GM21515 (cell line): ENCODE measurements around the gene DOCK1.

Source experiments
- ATAC-seq: cut with Tn5 transposase; IDR thresholded peaks from one replicate; pipeline ENCODE4 v1.9.1; 2021; ENCODE audit not compliant: unreplicated experiment

Gene DOCK1

GRCh38 chr10:127196282-127197153 lies 291.3 kb downstream of the DOCK1 start, which contains the start of gene INSYN2A:
Gene INSYN2A, minus strand, starts transcription at chr10:127196591. Its CDS starts 20,196 bp downstream, at chr10:127176395.
- no peak for ATAC-seq

GRCh38 chr10:127197154-127197432 lies 291.9 kb downstream of the DOCK1 start:
- ATAC-seq = no peak

GRCh38 chr10:127198307-127198706 lies 293.1 kb downstream of the DOCK1 start:
- ATAC-seq = no peak

GRCh38 chr10:127198721-127199120 lies 293.5 kb downstream of the DOCK1 start:
- ATAC-seq = no peak

GRCh38 chr10:127200646-127201045 lies 295.4 kb downstream of the DOCK1 start:
- ATAC-seq = no peak

- no peak for ATAC-seq
Measured at GRCh38 chr10:127203067-127203466, 297.8 kb downstream of the DOCK1 start.

- no peak for ATAC-seq
Measured at GRCh38 chr10:127207081-127207480, 301.9 kb downstream of the DOCK1 start.

- ATAC-seq = no peak
Measured at GRCh38 chr10:127210936-127211466, 305.8 kb downstream of the DOCK1 start.

- ATAC-seq = no peak
Measured at GRCh38 chr10:127215866-127216265, 310.6 kb downstream of the DOCK1 start.

GRCh38 chr10:127216274-127216673 lies 311.0 kb downstream of the DOCK1 start:
- ATAC-seq = no peak

- no peak for ATAC-seq
Measured at GRCh38 chr10:127216786-127217185, 311.6 kb downstream of the DOCK1 start.

- ATAC-seq = no peak
Measured at GRCh38 chr10:127218658-127219057, 313.4 kb downstream of the DOCK1 start.

GRCh38 chr10:127221281-127221680 lies 316.1 kb downstream of the DOCK1 start:
- ATAC-seq = no peak

- no peak for ATAC-seq
Measured at GRCh38 chr10:127227027-127227426, 321.8 kb downstream of the DOCK1 start.

GRCh38 chr10:127227663-127228062 lies 322.4 kb downstream of the DOCK1 start:
- ATAC-seq = no peak

- no peak for ATAC-seq
Measured at GRCh38 chr10:127228195-127228787, 323.1 kb downstream of the DOCK1 start.

GRCh38 chr10:127234306-127234800 lies 329.1 kb downstream of the DOCK1 start:
- no peak for ATAC-seq

- ATAC-seq = no peak
Measured at GRCh38 chr10:127236266-127236665, 331.0 kb downstream of the DOCK1 start.

- no peak for ATAC-seq
Measured at GRCh38 chr10:127242914-127243313, 337.7 kb downstream of the DOCK1 start.

- ATAC-seq = no peak
Measured at GRCh38 chr10:127243490-127244272, 338.5 kb downstream of the DOCK1 start.

GRCh38 chr10:127245456-127245855 lies 340.2 kb downstream of the DOCK1 start:
- no peak for ATAC-seq
